A549 (cell line): ENCODE results near the gene SLC39A11. TPM values are rescaled to one million over a fixed set of nuclear protein-coding genes. Genes with fewer than 3 reads are reported as not detected.

Experiments
- ATAC-seq, 2 experiments: fragments of 200-7000 bp in 1 of 2; fragments of >200 bp in 1 of 2; cut with Nextera tagmentation in 1 of 2; cut with Tn5 transposase in 1 of 2; 3 replicates each; pipeline versions ENCODE4 v1.8.0 to v1.9.1; 2018 to 2020; ENCODE audit warnings: mild to moderate bottlenecking in 1 of 2, moderate library complexity in 1 of 2
- CTCF ChIA-PET: fragments of 300-600 bp; sonication (Branson Sonifier 250); formaldehyde crosslinking; extraction: SDS; loops from one replicate; lab custom pipeline; 2021; ENCODE audit warnings: antibody characterized with exemption, inconsistent platforms; lab: Yijun Ruan, JAX
- POLR2A ChIA-PET: fragments of 350-600 bp; formaldehyde crosslinking; extraction: SDS; loops from one replicate; lab custom pipeline; 2021; ENCODE audit warnings: antibody characterized with exemption, inconsistent platforms; lab: Yijun Ruan, JAX
- DNase-seq, 2 experiments: peaks; one replicate each; pipeline versions ENCODE4 v3.0.0 to v3.0.0-alpha.2; 2011 to 2016; ENCODE audit warnings: low read depth in 1 of 2, low spot score in 1 of 2
- FAIRE-seq: peaks from 2 replicates; lab custom pipeline; 2011; peaks lifted over from hg19 to GRCh38; lab: Jason Lieb, UNC
- H3K27ac ChIP-seq, 2 experiments: fragments of >200 bp; sonication (Bioruptor Twin); formaldehyde crosslinking; 3 replicates each; pipeline ENCODE4 v1.5.1; 2016 to 2017
- H3K4me1 ChIP-seq: fragments of >200 bp; sonication (Bioruptor Twin); formaldehyde crosslinking; 3 replicates; pipeline ENCODE4 v1.6.1; 2016
- H3K4me2 ChIP-seq: fragments of >200 bp; sonication (Bioruptor Twin); formaldehyde crosslinking; 3 replicates; pipeline ENCODE4 v1.6.1; 2016
- H3K4me3 ChIP-seq: fragments of >200 bp; sonication (Bioruptor Twin); formaldehyde crosslinking; 3 replicates; pipeline ENCODE4 v1.5.1; 2016
- H3K9me3 ChIP-seq: fragments of >200 bp; sonication (Bioruptor Twin); formaldehyde crosslinking; 3 replicates; pipeline ENCODE4 v1.6.1; 2016
- CHD4 ChIP-seq: fragments of 200-600 bp; sonication (generic); IDR thresholded peaks from 2 replicates; pipeline ENCODE4 v1.6.1; 2016; ENCODE audit warnings: antibody characterized with exemption, mild to moderate bottlenecking, borderline replicate concordance
- EHF ChIP-seq: fragments of 250-450 bp; sonication (Bioruptor Pico); IDR thresholded peaks from 2 replicates; pipeline ENCODE4 v1.5.0; 2020; ENCODE audit warnings: mild to moderate bottlenecking
- EHMT2 ChIP-seq: fragments of 200-600 bp; sonication (generic); IDR thresholded peaks from 2 replicates; pipeline ENCODE4 v1.6.1; 2016; ENCODE audit warnings: antibody characterized with exemption, low read depth, mild to moderate bottlenecking, moderate library complexity
- FOSL2 ChIP-seq, 2 experiments: fragments of 450-650 bp in 1 of 2; fragments of >200 bp in 1 of 2; sonication (Bioruptor Twin) in 1 of 2; formaldehyde crosslinking; IDR thresholded peaks; 2 replicates each; pipeline versions ENCODE4 v1.5.0 to v1.6.1; 2016 to 2020; ENCODE audit warnings: mild to moderate bottlenecking in 1 of 2, moderate library complexity in 1 of 2
- GATA3 ChIP-seq: IDR thresholded peaks from 2 replicates; pipeline ENCODE4 v1.6.1; 2012; ENCODE audit warnings: borderline replicate concordance
- HEYL ChIP-seq: fragments of 250-450 bp; sonication (Bioruptor Pico); IDR thresholded peaks from 2 replicates; pipeline ENCODE4 v1.8.0; 2021; ENCODE audit warnings: mild to moderate bottlenecking, moderate library complexity
- HOXA7 ChIP-seq: fragments of 250-450 bp; sonication (Bioruptor Pico); IDR thresholded peaks from 2 replicates; pipeline ENCODE4 v1.5.0; 2020; ENCODE audit warnings: mild to moderate bottlenecking, moderate library complexity
- JUN ChIP-seq, 2 experiments: fragments of >200 bp; sonication (Bioruptor Twin); formaldehyde crosslinking; IDR thresholded peaks; 2 replicates in 1 of 2; 3 replicates in 1 of 2; pipeline ENCODE4 v1.6.1; 2016 to 2017
- KDM1A ChIP-seq: fragments of 200-600 bp; sonication (generic); IDR thresholded peaks from 2 replicates; pipeline ENCODE4 v1.6.1; 2016; ENCODE audit warnings: low read depth, mild to moderate bottlenecking
- KDM5A ChIP-seq: fragments of 200-600 bp; sonication (generic); IDR thresholded peaks from 2 replicates; pipeline ENCODE4 v1.6.1; 2016; ENCODE audit warnings: antibody characterized with exemption, mild to moderate bottlenecking
- MAX ChIP-seq: IDR thresholded peaks from 2 replicates; pipeline ENCODE4 v1.6.1; 2012
- NFE2L2 ChIP-seq: fragments of 150-350 bp; conservative IDR thresholded peaks from 2 replicates; pipeline ENCODE4 v1.6.1; 2014; ENCODE audit warnings: low read length
- NR3C1 ChIP-seq: fragments of >200 bp; sonication (Bioruptor Twin); formaldehyde crosslinking; IDR thresholded peaks from 3 replicates; pipeline ENCODE4 v1.6.1; 2017
- PBX3 ChIP-seq: IDR thresholded peaks from 2 replicates; pipeline ENCODE4 v1.6.1; 2012
- POLR2AphosphoS2 ChIP-seq: conservative IDR thresholded peaks from 2 replicates; pipeline ENCODE4 v1.6.1; 2012; ENCODE audit warnings: low read length, improper control_type of control experiment, inconsistent platforms
- RAD21 ChIP-seq, 2 experiments: fragments of >200 bp in 1 of 2; sonication (Bioruptor Twin) in 1 of 2; formaldehyde crosslinking in 1 of 2; IDR thresholded peaks in 1 of 2; conservative IDR thresholded peaks in 1 of 2; 2 replicates in 1 of 2; 3 replicates in 1 of 2; pipeline ENCODE4 v1.6.1; 2012 to 2018; ENCODE audit warnings: inconsistent platforms in 1 of 2
- RCOR1 ChIP-seq: fragments of 150-350 bp; IDR thresholded peaks from 2 replicates; pipeline ENCODE4 v1.6.1; 2014; ENCODE audit warnings: antibody characterized with exemption, low read length, low read depth
- RFX5 ChIP-seq: fragments of 450-650 bp; IDR thresholded peaks from 2 replicates; pipeline ENCODE4 v1.7.1; 2014; ENCODE audit warnings: antibody characterized with exemption, mild to moderate bottlenecking, moderate library complexity
- RNF2 ChIP-seq: fragments of 200-600 bp; sonication (generic); IDR thresholded peaks from 2 replicates; pipeline ENCODE4 v1.6.1; 2016; ENCODE audit warnings: low read depth, mild to moderate bottlenecking, antibody characterized with exemption, moderate library complexity, borderline replicate concordance
- ZC3H11A ChIP-seq: fragments of 450-650 bp; IDR thresholded peaks from 2 replicates; pipeline ENCODE4 v1.6.1; 2014; ENCODE audit warnings: antibody characterized with exemption, mild to moderate bottlenecking
- WGBS: methylation state at CpG from one replicate; pipeline ENCODE4 v1.1.6; 2017; ENCODE audit errors: missing lambda C conversion rate; 5-methylcytosine and 5-hydroxymethylcytosine counted together
- polyA plus RNA-seq, 4 experiments: library from polyadenylated mRNA; depleted of rRNA in 3 of 4; stranded (reverse); fragments of >200 nt; fragmentation: RNase III in 1 of 4; extraction: RNeasy Plus Mini Kit Qiagen cat#74134 plus additional on column Dnase treatment in 1 of 4; gene quantifications; 2 replicates in 3 of 4; 3 replicates in 1 of 4; pipeline ENCODE4 v1.2.3, GENCODE V29; 2011 to 2017
- TF ChIP-seq, protein P1 (sequence below): fragments of >200 bp; sonication (Bioruptor Twin); formaldehyde crosslinking; IDR thresholded peaks from 3 replicates; pipeline ENCODE4 v1.5.1; 2016
- TF ChIP-seq, protein P2 (sequence below): fragments of 250-450 bp; sonication (Bioruptor Pico); IDR thresholded peaks from 2 replicates; pipeline ENCODE4 v1.5.0; 2020; ENCODE audit warnings: low read depth, mild to moderate bottlenecking, moderate library complexity
- TF ChIP-seq, protein P3 (sequence below): fragments of 450-650 bp; IDR thresholded peaks from 2 replicates; pipeline ENCODE4 v1.6.1; 2014; ENCODE audit warnings: antibody characterized with exemption

SLC39A11 gene
- polyA plus RNA-seq, 2 of the 4 experiments (the other 2 are of a cell fraction): 18.4 to 25.2 TPM

- POLR2A ChIA-PET: no interaction called here
- whole genome bisulfite sequencing: 94% methylated on average over 4 of the region's 4 CpGs
These were observed 25.7 kb upstream of the SLC39A11 start for GRCh38 chr17:73118139-73118538.

GRCh38 chr17:73112246-73112645, 19.8 kb upstream of the SLC39A11 start:
- WGBS: 84% methylated on average over 5 of the region's 5 CpGs
- H3K4me3 ChIP-seq: no peak overlapping the region
- ChIA-PET CTCF (no interaction called here), POLR2A (interaction anchor here (0.6 kb wide), 1 partner anchor 103 kb away, joined by 5 read pairs; no protein-coding TSS in a partner anchor)
- FAIRE-seq (no peak), DNase-seq (no peak), ATAC-seq (no peak)
- H3K9me3 ChIP-seq: no peaks in the 10 kb centered on the region
- no peak overlapping the region for H3K4me2 ChIP-seq
- TF ChIP-seq CHD4: no peak
- no peak for TF ChIP-seq NFE2L2
- no peak for TF ChIP-seq RAD21 (conservative IDR thresholded peaks at IDR 0.05 in 1 of 2, IDR thresholded peaks at IDR 0.05 in 1 of 2)
- TF ChIP-seq FOSL2 (IDR thresholded peaks at IDR 0.05): no peak
- TF ChIP-seq FOSL2 (CRISPR knock-in tag; IDR thresholded peaks at IDR 0.05): no peak
- no peak for TF ChIP-seq ZC3H11A
- TF ChIP-seq, protein P1, sequence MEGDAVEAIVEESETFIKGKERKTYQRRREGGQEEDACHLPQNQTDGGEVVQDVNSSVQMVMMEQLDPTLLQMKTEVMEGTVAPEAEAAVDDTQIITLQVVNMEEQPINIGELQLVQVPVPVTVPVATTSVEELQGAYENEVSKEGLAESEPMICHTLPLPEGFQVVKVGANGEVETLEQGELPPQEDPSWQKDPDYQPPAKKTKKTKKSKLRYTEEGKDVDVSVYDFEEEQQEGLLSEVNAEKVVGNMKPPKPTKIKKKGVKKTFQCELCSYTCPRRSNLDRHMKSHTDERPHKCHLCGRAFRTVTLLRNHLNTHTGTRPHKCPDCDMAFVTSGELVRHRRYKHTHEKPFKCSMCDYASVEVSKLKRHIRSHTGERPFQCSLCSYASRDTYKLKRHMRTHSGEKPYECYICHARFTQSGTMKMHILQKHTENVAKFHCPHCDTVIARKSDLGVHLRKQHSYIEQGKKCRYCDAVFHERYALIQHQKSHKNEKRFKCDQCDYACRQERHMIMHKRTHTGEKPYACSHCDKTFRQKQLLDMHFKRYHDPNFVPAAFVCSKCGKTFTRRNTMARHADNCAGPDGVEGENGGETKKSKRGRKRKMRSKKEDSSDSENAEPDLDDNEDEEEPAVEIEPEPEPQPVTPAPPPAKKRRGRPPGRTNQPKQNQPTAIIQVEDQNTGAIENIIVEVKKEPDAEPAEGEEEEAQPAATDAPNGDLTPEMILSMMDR: no peak
- no peak for TF ChIP-seq POLR2AphosphoS2
- TF ChIP-seq KDM1A: no peak
- TF ChIP-seq PBX3: no peak
- no peak for TF ChIP-seq RNF2
- TF ChIP-seq, protein P2, sequence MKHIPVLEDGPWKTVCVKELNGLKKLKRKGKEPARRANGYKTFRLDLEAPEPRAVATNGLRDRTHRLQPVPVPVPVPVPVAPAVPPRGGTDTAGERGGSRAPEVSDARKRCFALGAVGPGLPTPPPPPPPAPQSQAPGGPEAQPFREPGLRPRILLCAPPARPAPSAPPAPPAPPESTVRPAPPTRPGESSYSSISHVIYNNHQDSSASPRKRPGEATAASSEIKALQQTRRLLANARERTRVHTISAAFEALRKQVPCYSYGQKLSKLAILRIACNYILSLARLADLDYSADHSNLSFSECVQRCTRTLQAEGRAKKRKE (CRISPR knock-in tag): no peak
- no peak for TF ChIP-seq KDM5A
- TF ChIP-seq, protein P3, sequence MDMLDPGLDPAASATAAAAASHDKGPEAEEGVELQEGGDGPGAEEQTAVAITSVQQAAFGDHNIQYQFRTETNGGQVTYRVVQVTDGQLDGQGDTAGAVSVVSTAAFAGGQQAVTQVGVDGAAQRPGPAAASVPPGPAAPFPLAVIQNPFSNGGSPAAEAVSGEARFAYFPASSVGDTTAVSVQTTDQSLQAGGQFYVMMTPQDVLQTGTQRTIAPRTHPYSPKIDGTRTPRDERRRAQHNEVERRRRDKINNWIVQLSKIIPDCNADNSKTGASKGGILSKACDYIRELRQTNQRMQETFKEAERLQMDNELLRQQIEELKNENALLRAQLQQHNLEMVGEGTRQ: no peak
- TF ChIP-seq GATA3: no peak
- no peak for TF ChIP-seq JUN (IDR thresholded peaks at IDR 0.05)
- TF ChIP-seq RFX5: no peak
- no peak for TF ChIP-seq EHF (CRISPR knock-in tag)
- no peaks in the 10 kb centered on the region for H3K4me1 ChIP-seq
- no peak overlapping the region for H3K27ac ChIP-seq

More at GRCh38 chr17:73118139-73118538, 25.7 kb upstream of the SLC39A11 start:
- no peak for ATAC-seq
- Histone ChIP-seq H3K9me3 (no peaks in the 10 kb centered on the region), H3K4me2 (no peak overlapping the region), H3K4me3 (no peak overlapping the region), H3K4me1 (no peaks in the 10 kb centered on the region), H3K27ac (no peak overlapping the region)
- DNase-seq: no peak
- TF ChIP-seq HEYL (CRISPR knock-in tag) (no peak), RCOR1 (no peak), HOXA7 (CRISPR knock-in tag) (no peak), EHMT2 (no peak), MAX (no peak), NR3C1 (no peak), NFE2L2 (no peak)
- no peak for FAIRE-seq
- CTCF ChIA-PET: interaction anchor here (0.6 kb wide), 1 partner anchor 10 kb away, joined by 3 read pairs; no protein-coding TSS in a partner anchor
